Fibroblast of lung (primary cell): Measurements from ENCODE around the gene SP4. TPM values are rescaled to one million over a fixed set of nuclear protein-coding genes. Genes with fewer than 3 reads are reported as not detected.

ENCODE experiments used
- DNase-seq, 2 donors: peaks; one replicate each; pipeline versions ENCODE4 v3.0.0 to v3.0.0-alpha.2; 2010; ENCODE audit warnings: low read depth in 2 of 2
- H2AFZ ChIP-seq: 2 replicates; pipeline ENCODE4 v1.5.1; 2012; ENCODE audit warnings: low read length, control low read depth, inconsistent platforms
- H3K27ac ChIP-seq: 2 replicates; pipeline ENCODE4 v1.5.1; 2011; ENCODE audit warnings: low read length, control low read depth; ENCODE audit not compliant: insufficient read depth
- H3K27me3 ChIP-seq: 2 replicates; pipeline ENCODE4 v1.5.1; 2011; ENCODE audit warnings: mild to moderate bottlenecking, low read length; ENCODE audit not compliant: control insufficient read depth, insufficient read depth
- H3K36me3 ChIP-seq: 2 replicates; pipeline ENCODE4 v1.5.1; 2011; ENCODE audit warnings: low read length; ENCODE audit not compliant: control insufficient read depth, insufficient read depth
- H3K4me1 ChIP-seq: 2 replicates; pipeline ENCODE4 v1.5.1; 2011; ENCODE audit warnings: low read length; ENCODE audit not compliant: control insufficient read depth, insufficient read depth; ENCODE audit errors: extremely low read depth
- H3K4me2 ChIP-seq: 2 replicates; pipeline ENCODE4 v1.5.1; 2011; ENCODE audit warnings: low read length, control low read depth; ENCODE audit not compliant: insufficient read depth; ENCODE audit errors: extremely low read depth
- H3K4me3 ChIP-seq, 4 experiments: fragments of 200-600 bp in 1 of 4; sonication (generic) in 1 of 4; replicated peaks in 1 of 4; 2 replicates each; pipeline ENCODE4 v1.5.1; 2011 to 2016; ENCODE audit warnings: low read length in 4 of 4, low read depth in 3 of 4, mild to moderate bottlenecking in 3 of 4, control low read depth in 2 of 4, inconsistent platforms in 1 of 4, mixed read lengths in 1 of 4; ENCODE audit not compliant: insufficient read depth in 1 of 4; ENCODE audit errors: control extremely low read depth in 1 of 4
- H3K79me2 ChIP-seq: 2 replicates; pipeline ENCODE4 v1.5.1; 2012; ENCODE audit warnings: mild to moderate bottlenecking, low read length, inconsistent platforms; ENCODE audit not compliant: control insufficient read depth, insufficient read depth
- H3K9ac ChIP-seq: 2 replicates; pipeline ENCODE4 v1.5.1; 2011; ENCODE audit warnings: mild to moderate bottlenecking, low read length, control low read depth; ENCODE audit not compliant: insufficient read depth
- H3K9me3 ChIP-seq: 2 replicates; pipeline ENCODE4 v1.5.1; 2012; ENCODE audit warnings: low read depth, low read length; ENCODE audit not compliant: control insufficient read depth, insufficient read depth
- H4K20me1 ChIP-seq: 2 replicates; pipeline ENCODE4 v1.5.1; 2011; ENCODE audit warnings: low read length; ENCODE audit not compliant: control insufficient read depth, insufficient read depth; ENCODE audit errors: extremely low read depth
- CTCF ChIP-seq, 2 donors: IDR thresholded peaks in 1 of 2; conservative IDR thresholded peaks in 1 of 2; 1 replicate in 1 of 2; 2 replicates in 1 of 2; pipeline ENCODE4 v1.5.1; 2011 to 2012; ENCODE audit warnings: low read length in 2 of 2, control low read depth in 1 of 2, inconsistent platforms in 1 of 2, low read depth in 1 of 2, mild to moderate bottlenecking in 1 of 2
- EZH2 ChIP-seq: IDR thresholded peaks from 2 replicates; pipeline ENCODE4 v1.5.1; 2012; ENCODE audit warnings: low read length, control low read depth, mild to moderate bottlenecking; ENCODE audit errors: missing control alignments
- polyA plus RNA-seq, 2 donors: library from polyadenylated mRNA; depleted of rRNA in 1 of 2; stranded (reverse) in 1 of 2; unstranded in 1 of 2; fragments of >200 nt; gene quantifications; 2 replicates each; pipeline ENCODE4 v1.2.1, GENCODE V29; 2011 to 2012; ENCODE audit warnings: missing spikeins in 1 of 2
- total RNA-seq: library from RNA; depleted of rRNA; stranded (reverse); fragments of >200 nt; gene quantifications from 2 replicates; pipeline ENCODE4 v1.2.1, GENCODE V29; 2014

The SP4 gene
- total and polyA plus RNA-seq, 2 donors (not counting 1 experiment from before 2014, with no cell fraction given), result 2.9 to 8.8 TPM

- Histone ChIP-seq H4K20me1 (no peaks in the 10 kb centered on the region), H3K36me3 (no peaks in the 10 kb centered on the region), H3K9me3 (no peaks in the 10 kb centered on the region), H2AFZ (no peak overlapping the region), H3K27ac (no peak overlapping the region), H3K4me2 (no peak overlapping the region), H3K9ac (no peak overlapping the region), H3K4me3 (peak overlapping the region in 1 of 4 experiments; percentile 53), H3K27me3 (peaks cover 2% of the 10 kb centered on the region), H3K79me2 (no peaks in the 10 kb centered on the region), H3K4me1 (peaks cover 2% of the 10 kb centered on the region)
- TF ChIP-seq EZH2 (no peak), CTCF (conservative IDR thresholded peaks at IDR 0.05 in 1 of 2, IDR thresholded peaks at IDR 0.05 in 1 of 2; ENCODE audit: low read depth in 1 of 2, low read length in 2 of 2) (no peak)
- no peak for DNase-seq
Observed at GRCh38 chr7:21544303-21544656, 116.4 kb downstream of the SP4 start.

DNA sequence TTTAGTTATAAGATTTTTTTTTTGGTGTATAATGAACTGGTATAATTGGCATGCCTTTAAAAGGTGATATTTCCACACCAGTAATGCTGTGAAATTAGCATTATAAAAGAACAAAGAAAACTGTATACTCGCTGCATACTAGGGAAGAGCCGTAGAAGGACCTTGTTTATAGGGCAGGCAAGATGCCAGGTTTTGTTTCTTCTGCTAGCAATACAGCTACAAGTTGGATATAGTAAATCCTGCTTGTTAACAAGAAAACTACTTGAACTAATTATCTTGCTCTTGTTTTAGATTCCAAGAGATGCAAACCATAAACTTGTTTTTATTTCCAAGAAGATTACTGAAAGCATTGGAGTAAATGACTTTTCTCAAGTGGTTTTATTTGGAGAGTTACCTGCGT is 116.8 kb downstream of the SP4 start:
- no peak for TF ChIP-seq EZH2
- no peak for TF ChIP-seq CTCF (conservative IDR thresholded peaks at IDR 0.05 in 1 of 2, IDR thresholded peaks at IDR 0.05 in 1 of 2; ENCODE audit: low read depth in 1 of 2, low read length in 2 of 2)
- peak in 1 of 2 donors; percentile 34 for DNase-seq
- Histone ChIP-seq H3K4me1 (peaks cover 2% of the 10 kb centered on the region), H4K20me1 (no peaks in the 10 kb centered on the region), H3K4me2 (no peak overlapping the region), H2AFZ (no peak overlapping the region), H3K36me3 (no peaks in the 10 kb centered on the region), H3K27ac (no peak overlapping the region), H3K79me2 (no peaks in the 10 kb centered on the region), H3K9ac (no peak overlapping the region), H3K9me3 (no peaks in the 10 kb centered on the region), H3K4me3 (no peak overlapping the region), H3K27me3 (peaks cover 2% of the 10 kb centered on the region)

DNA sequence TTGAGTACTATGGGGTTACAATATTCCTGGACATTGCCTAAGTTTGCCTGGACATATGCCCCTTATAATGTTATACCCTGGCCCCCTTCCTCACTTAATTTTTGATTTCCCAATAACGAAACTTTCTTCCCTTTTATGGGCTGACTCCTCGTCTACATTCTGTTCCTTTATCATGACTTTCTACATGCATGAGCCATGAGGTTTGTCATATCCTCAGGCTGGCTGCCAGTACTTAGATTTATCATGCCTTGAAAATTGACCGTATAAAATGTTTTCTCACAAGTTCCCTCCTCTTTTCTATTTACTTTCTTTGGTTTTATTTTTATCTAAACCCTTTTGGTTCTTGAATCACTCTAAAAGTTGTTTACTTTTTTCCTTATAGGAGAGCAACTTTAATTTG is 119.6 kb downstream of the SP4 start:
- peaks cover 2% of the 10 kb centered on the region for H3K4me1 ChIP-seq
- no peak overlapping the region for H2AFZ ChIP-seq
- H3K79me2 ChIP-seq, result no peaks in the 10 kb centered on the region
- H3K4me3 ChIP-seq, result no peak overlapping the region
- peak in 1 of 2 donors; percentile 35 for DNase-seq
- no peak overlapping the region for H3K9ac ChIP-seq
- peaks cover 2% of the 10 kb centered on the region for H3K27me3 ChIP-seq
- H3K36me3 ChIP-seq, result no peaks in the 10 kb centered on the region
- no peak for TF ChIP-seq EZH2
- no peak for TF ChIP-seq CTCF (conservative IDR thresholded peaks at IDR 0.05 in 1 of 2, IDR thresholded peaks at IDR 0.05 in 1 of 2; ENCODE audit: low read depth in 1 of 2, low read length in 2 of 2)
- no peaks in the 10 kb centered on the region for H3K9me3 ChIP-seq
- no peak overlapping the region for H3K4me2 ChIP-seq
- no peaks in the 10 kb centered on the region for H4K20me1 ChIP-seq
- no peak overlapping the region for H3K27ac ChIP-seq
